ENCODE results near the gene TSPAN17. TPM values are rescaled to one million over a fixed set of nuclear protein-coding genes. Genes with fewer than 3 reads are reported as not detected.

TSPAN17 gene
- total RNA-seq, 1 donor from 2014 or later: 14.6 TPM

DNA sequence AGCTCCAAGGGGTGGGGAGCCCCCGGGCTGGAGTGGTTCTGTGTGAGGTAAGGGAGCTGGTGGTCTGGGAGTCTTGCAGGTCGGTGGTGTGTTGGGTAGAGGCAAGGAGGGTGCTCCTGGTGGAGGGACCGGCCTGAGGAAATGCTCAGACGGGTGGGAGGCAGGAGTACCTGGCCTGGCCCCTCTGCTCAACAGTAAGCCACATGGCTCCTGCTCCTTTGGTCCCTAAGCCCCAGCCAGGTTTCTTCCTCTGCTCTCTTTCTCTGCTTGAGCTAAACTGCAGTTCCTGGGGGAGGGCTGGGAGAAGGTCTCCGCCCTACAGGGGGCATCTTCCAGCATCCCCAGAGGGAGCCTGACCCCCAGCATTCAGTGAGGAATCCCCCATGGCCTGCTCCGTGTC lies 17.2 kb downstream of the TSPAN17 start:
- Histone ChIP-seq H3K27me3 (ENCODE audit: control insufficient read depth in 3 of 3, insufficient read depth in 3 of 3, low read length in 3 of 3) (peaks cover 26 to 48% (median 34%) of the 10 kb centered on the region in 3 donors), H3K27ac (ENCODE audit: low read depth, low read length) (no peak overlapping the region), H3K9me3 (ENCODE audit: control insufficient read depth in 3 of 3, low read length in 3 of 3) (no peaks in the 10 kb centered on the region), H3K4me3 (ENCODE audit: low read length in 3 of 3) (no peak overlapping the region), H3K4me1 (ENCODE audit: control insufficient read depth in 3 of 3, insufficient read depth in 3 of 3, low read length in 3 of 3) (peaks cover 0 to 5% (median 4%) of the 10 kb centered on the region in 3 donors), H3K9ac (ENCODE audit: low read depth in 1 of 3, low read length in 3 of 3) (no peak overlapping the region), H3K36me3 (ENCODE audit: control insufficient read depth in 3 of 3, insufficient read depth in 3 of 3, low read length in 3 of 3) (no peaks in the 10 kb centered on the region)

GRCh38 chr5:176664886-176665285 lies 17.6 kb downstream of the TSPAN17 start:
- Histone ChIP-seq H3K27ac (ENCODE audit: low read depth, low read length) (no peak overlapping the region), H3K4me3 (ENCODE audit: low read length in 3 of 3) (no peak overlapping the region), H3K27me3 (ENCODE audit: control insufficient read depth in 3 of 3, insufficient read depth in 3 of 3, low read length in 3 of 3) (peaks cover 28 to 53% (median 37%) of the 10 kb centered on the region in 3 donors), H3K4me1 (ENCODE audit: control insufficient read depth in 3 of 3, insufficient read depth in 3 of 3, low read length in 3 of 3) (peaks cover 0 to 5% (median 4%) of the 10 kb centered on the region in 3 donors), H3K9ac (ENCODE audit: low read depth in 1 of 3, low read length in 3 of 3) (no peak overlapping the region), H3K36me3 (ENCODE audit: control insufficient read depth in 3 of 3, insufficient read depth in 3 of 3, low read length in 3 of 3) (no peaks in the 10 kb centered on the region), H3K9me3 (ENCODE audit: control insufficient read depth in 3 of 3, low read length in 3 of 3) (no peaks in the 10 kb centered on the region)

DNA sequence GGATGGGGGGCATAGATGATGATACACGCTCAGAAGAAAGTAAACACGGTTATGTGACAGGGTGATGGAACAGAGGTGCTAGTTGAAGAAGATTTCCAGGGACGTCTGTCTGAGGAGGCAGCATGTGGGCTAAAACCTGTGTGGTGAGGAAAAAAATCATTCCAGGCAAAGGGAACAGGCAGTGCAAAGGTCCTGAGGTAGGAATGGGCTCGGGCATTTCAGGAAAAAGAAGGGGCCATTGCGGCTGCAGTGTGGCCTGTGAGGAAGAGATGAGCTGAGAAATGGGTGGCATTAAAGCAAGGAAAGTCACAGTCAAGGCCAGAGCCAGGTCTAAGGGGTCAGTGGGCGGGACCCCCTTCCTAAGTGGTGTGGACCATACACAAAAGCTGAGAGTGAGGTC lies 18.2 kb downstream of the TSPAN17 start:
- Histone ChIP-seq H3K4me1 (ENCODE audit: control insufficient read depth in 3 of 3, insufficient read depth in 3 of 3, low read length in 3 of 3) (peaks cover 0 to 4% (median 4%) of the 10 kb centered on the region in 3 donors), H3K36me3 (ENCODE audit: control insufficient read depth in 3 of 3, insufficient read depth in 3 of 3, low read length in 3 of 3) (no peaks in the 10 kb centered on the region), H3K4me3 (ENCODE audit: low read length in 3 of 3) (no peak overlapping the region), H3K27ac (ENCODE audit: low read depth, low read length) (no peak overlapping the region), H3K27me3 (ENCODE audit: control insufficient read depth in 3 of 3, insufficient read depth in 3 of 3, low read length in 3 of 3) (peaks cover 29 to 59% (median 38%) of the 10 kb centered on the region in 3 donors), H3K9me3 (ENCODE audit: control insufficient read depth in 3 of 3, low read length in 3 of 3) (no peaks in the 10 kb centered on the region), H3K9ac (ENCODE audit: low read depth in 1 of 3, low read length in 3 of 3) (no peak overlapping the region)

- H3K4me1 ChIP-seq (ENCODE audit: control insufficient read depth in 3 of 3, insufficient read depth in 3 of 3, low read length in 3 of 3): no peaks in the 10 kb centered on the region
- H3K4me3 ChIP-seq (ENCODE audit: low read length in 3 of 3): no peak overlapping the region
- H3K9ac ChIP-seq (ENCODE audit: low read depth in 1 of 3, low read length in 3 of 3): no peak overlapping the region
- no peaks in the 10 kb centered on the region for H3K9me3 ChIP-seq (ENCODE audit: control insufficient read depth in 3 of 3, low read length in 3 of 3)
- H3K27me3 ChIP-seq (ENCODE audit: control insufficient read depth in 3 of 3, insufficient read depth in 3 of 3, low read length in 3 of 3): peaks cover 21 to 51% (median 34%) of the 10 kb centered on the region in 3 donors
- no peak overlapping the region for H3K27ac ChIP-seq (ENCODE audit: low read depth, low read length)
- no peaks in the 10 kb centered on the region for H3K36me3 ChIP-seq (ENCODE audit: control insufficient read depth in 3 of 3, insufficient read depth in 3 of 3, low read length in 3 of 3)
Observed at GRCh38 chr5:176667637-176668036, 20.4 kb downstream of the TSPAN17 start.

- H3K36me3 ChIP-seq (ENCODE audit: control insufficient read depth in 3 of 3, insufficient read depth in 3 of 3, low read length in 3 of 3): no peaks in the 10 kb centered on the region
- no peak overlapping the region for H3K27ac ChIP-seq (ENCODE audit: low read depth, low read length)
- H3K9me3 ChIP-seq (ENCODE audit: control insufficient read depth in 3 of 3, low read length in 3 of 3): no peaks in the 10 kb centered on the region
- H3K9ac ChIP-seq (ENCODE audit: low read depth in 1 of 3, low read length in 3 of 3): no peak overlapping the region
- peaks cover 0 to 6% (median 4%) of the 10 kb centered on the region in 3 donors for H3K4me1 ChIP-seq (ENCODE audit: control insufficient read depth in 3 of 3, insufficient read depth in 3 of 3, low read length in 3 of 3)
- no peak overlapping the region for H3K4me3 ChIP-seq (ENCODE audit: low read length in 3 of 3)
- H3K27me3 ChIP-seq (ENCODE audit: control insufficient read depth in 3 of 3, insufficient read depth in 3 of 3, low read length in 3 of 3): peaks cover 6 to 34% (median 10%) of the 10 kb centered on the region in 3 donors
Observed at GRCh38 chr5:176670449-176670848, 23.2 kb downstream of the TSPAN17 start.

DNA sequence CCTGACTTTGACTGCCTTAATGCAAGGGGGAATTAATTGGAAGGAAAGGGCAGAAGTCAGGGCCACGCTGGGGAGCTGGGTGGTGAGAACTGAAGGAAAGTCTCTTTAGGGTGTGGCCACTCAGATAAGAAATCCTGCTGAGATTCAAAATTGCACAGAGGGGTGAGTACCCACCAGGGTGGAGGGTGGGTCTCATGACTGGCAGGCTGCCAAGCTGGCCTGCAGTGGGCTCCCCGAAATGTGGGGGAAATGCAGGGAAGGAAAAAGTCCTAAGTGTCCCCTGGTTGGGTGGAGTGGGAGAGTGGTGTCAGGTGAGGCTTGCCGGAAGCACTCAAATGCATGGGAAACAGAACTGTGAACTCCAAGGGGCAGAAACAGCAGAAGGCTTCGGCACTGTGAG lies 24.1 kb downstream of the TSPAN17 start:
- Histone ChIP-seq H3K9ac (ENCODE audit: low read depth in 1 of 3, low read length in 3 of 3) (no peak overlapping the region), H3K27ac (ENCODE audit: low read depth, low read length) (no peak overlapping the region), H3K9me3 (ENCODE audit: control insufficient read depth in 3 of 3, low read length in 3 of 3) (no peaks in the 10 kb centered on the region), H3K4me3 (ENCODE audit: low read length in 3 of 3) (no peak overlapping the region), H3K36me3 (ENCODE audit: control insufficient read depth in 3 of 3, insufficient read depth in 3 of 3, low read length in 3 of 3) (no peaks in the 10 kb centered on the region), H3K27me3 (ENCODE audit: control insufficient read depth in 3 of 3, insufficient read depth in 3 of 3, low read length in 3 of 3) (peaks cover 3 to 30% (median 7%) of the 10 kb centered on the region in 3 donors), H3K4me1 (ENCODE audit: control insufficient read depth in 3 of 3, insufficient read depth in 3 of 3, low read length in 3 of 3) (peaks cover 0 to 9% (median 6%) of the 10 kb centered on the region in 3 donors)

- H3K4me3 ChIP-seq (ENCODE audit: low read length in 3 of 3): no peak overlapping the region
- no peaks in the 10 kb centered on the region for H3K9me3 ChIP-seq (ENCODE audit: control insufficient read depth in 3 of 3, low read length in 3 of 3)
- H3K9ac ChIP-seq (ENCODE audit: low read depth in 1 of 3, low read length in 3 of 3): no peak overlapping the region
- no peak overlapping the region for H3K27ac ChIP-seq (ENCODE audit: low read depth, low read length)
- no peaks in the 10 kb centered on the region for H3K36me3 ChIP-seq (ENCODE audit: control insufficient read depth in 3 of 3, insufficient read depth in 3 of 3, low read length in 3 of 3)
- H3K4me1 ChIP-seq (ENCODE audit: control insufficient read depth in 3 of 3, insufficient read depth in 3 of 3, low read length in 3 of 3): peaks cover under 1 to 17% (median 8%) of the 10 kb centered on the region in 3 donors
- peaks cover 3 to 30% (median 7%) of the 10 kb centered on the region in 3 donors for H3K27me3 ChIP-seq (ENCODE audit: control insufficient read depth in 3 of 3, insufficient read depth in 3 of 3, low read length in 3 of 3)
Observed at GRCh38 chr5:176671890-176672747, 24.8 kb downstream of the TSPAN17 start.

DNA sequence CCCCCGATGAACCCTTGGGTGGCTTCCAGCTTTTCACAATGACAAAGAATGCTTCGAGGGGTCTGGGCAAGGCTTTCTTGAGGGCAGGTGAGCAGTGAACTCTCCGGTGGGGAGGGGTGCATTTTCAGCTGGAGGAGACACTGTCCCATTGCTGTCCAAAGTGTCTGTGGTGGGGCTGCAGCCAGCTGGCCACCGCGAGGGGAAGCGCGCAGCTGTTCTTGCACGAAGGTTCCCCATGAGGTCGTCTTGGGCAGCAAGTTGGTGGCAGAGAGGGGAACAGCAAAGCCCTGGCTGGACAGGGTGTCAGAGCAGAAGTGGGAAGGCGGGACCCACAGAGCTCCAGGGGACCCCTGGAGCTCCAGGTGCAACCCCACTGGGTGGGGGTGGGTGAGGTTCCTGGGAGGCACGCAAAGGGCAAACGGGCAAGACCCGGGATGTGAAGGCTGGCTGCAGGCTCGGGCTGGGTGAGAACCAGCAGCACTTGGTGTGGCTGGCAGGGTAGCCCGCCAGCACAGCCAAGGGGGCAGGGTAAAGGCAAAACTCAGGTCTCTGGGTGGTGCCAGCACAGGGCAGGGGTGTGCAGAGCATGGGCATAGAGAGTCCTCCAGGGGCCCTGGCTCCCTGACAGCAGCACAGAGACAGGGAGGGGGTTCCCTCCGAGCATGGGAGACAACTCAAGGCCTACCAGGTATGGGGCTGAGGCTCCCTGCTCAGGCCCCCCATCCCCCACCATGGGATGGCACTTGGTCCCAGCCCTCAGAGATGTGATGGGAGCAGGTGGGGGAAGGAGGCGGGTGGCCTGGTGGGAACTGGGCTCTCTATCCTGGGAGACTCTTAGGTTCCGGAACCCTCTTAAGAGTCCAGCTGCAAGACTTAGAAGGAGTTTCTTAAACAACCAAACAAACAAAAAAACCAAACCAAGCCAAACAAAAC lies 26.6 kb downstream of the TSPAN17 start:
- H3K27me3 ChIP-seq (ENCODE audit: control insufficient read depth in 3 of 3, insufficient read depth in 3 of 3, low read length in 3 of 3): peaks cover 3 to 28% (median 12%) of the 10 kb centered on the region in 3 donors
- no peak overlapping the region for H3K27ac ChIP-seq (ENCODE audit: low read depth, low read length)
- no peaks in the 10 kb centered on the region for H3K9me3 ChIP-seq (ENCODE audit: control insufficient read depth in 3 of 3, low read length in 3 of 3)
- peaks cover 7 to 23% (median 15%) of the 10 kb centered on the region in 3 donors for H3K4me1 ChIP-seq (ENCODE audit: control insufficient read depth in 3 of 3, insufficient read depth in 3 of 3, low read length in 3 of 3)
- H3K4me3 ChIP-seq (ENCODE audit: low read length in 3 of 3): no peak overlapping the region
- no peak overlapping the region for H3K9ac ChIP-seq (ENCODE audit: low read depth in 1 of 3, low read length in 3 of 3)
- no peaks in the 10 kb centered on the region for H3K36me3 ChIP-seq (ENCODE audit: control insufficient read depth in 3 of 3, insufficient read depth in 3 of 3, low read length in 3 of 3)

- H3K27ac ChIP-seq (ENCODE audit: low read depth, low read length): no peak overlapping the region
- H3K27me3 ChIP-seq (ENCODE audit: control insufficient read depth in 3 of 3, insufficient read depth in 3 of 3, low read length in 3 of 3): peaks cover 4 to 30% (median 14%) of the 10 kb centered on the region in 3 donors
Observed at GRCh38 chr5:176674799-176675198, 27.5 kb downstream of the TSPAN17 start.

More at GRCh38 chr5:176674799-176675198, 27.5 kb downstream of the TSPAN17 start:
- Histone ChIP-seq H3K4me3 (ENCODE audit: low read length in 3 of 3) (no peak overlapping the region), H3K4me1 (ENCODE audit: control insufficient read depth in 3 of 3, insufficient read depth in 3 of 3, low read length in 3 of 3) (peaks cover 7 to 23% (median 15%) of the 10 kb centered on the region in 3 donors), H3K9me3 (ENCODE audit: control insufficient read depth in 3 of 3, low read length in 3 of 3) (no peaks in the 10 kb centered on the region), H3K36me3 (ENCODE audit: control insufficient read depth in 3 of 3, insufficient read depth in 3 of 3, low read length in 3 of 3) (no peaks in the 10 kb centered on the region), H3K9ac (ENCODE audit: low read depth in 1 of 3, low read length in 3 of 3) (no peak overlapping the region)
